ENCODE measurements around the gene RELB. TPM values are rescaled to one million over a fixed set of nuclear protein-coding genes. Genes with fewer than 3 reads are reported as not detected.

RELB gene
- total and polyA plus RNA-seq, 9 of the 15 experiments (the other 6 are each of a cell fraction or from before 2014, with no cell fraction given): 0.15 to 1.1 (median 0.28) TPM; not detected in 2

DNA sequence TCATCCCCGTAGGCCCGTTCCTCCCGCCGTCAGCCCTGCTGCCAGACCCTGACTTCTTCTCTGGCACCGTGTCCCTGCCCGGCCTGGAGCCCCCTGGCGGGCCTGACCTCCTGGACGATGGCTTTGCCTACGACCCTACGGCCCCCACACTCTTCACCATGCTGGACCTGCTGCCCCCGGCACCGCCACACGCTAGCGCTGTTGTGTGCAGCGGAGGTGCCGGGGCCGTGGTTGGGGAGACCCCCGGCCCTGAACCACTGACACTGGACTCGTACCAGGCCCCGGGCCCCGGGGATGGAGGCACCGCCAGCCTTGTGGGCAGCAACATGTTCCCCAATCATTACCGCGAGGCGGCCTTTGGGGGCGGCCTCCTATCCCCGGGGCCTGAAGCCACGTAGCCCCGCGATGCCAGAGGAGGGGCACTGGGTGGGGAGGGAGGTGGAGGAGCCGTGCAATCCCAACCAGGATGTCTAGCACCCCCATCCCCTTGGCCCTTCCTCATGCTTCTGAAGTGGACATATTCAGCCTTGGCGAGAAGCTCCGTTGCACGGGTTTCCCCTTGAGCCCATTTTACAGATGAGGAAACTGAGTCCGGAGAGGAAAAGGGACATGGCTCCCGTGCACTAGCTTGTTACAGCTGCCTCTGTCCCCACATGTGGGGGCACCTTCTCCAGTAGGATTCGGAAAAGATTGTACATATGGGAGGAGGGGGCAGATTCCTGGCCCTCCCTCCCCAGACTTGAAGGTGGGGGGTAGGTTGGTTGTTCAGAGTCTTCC lies 36.3 kb downstream of the RELB start (continued):
- TF ChIP-seq, protein P1, sequence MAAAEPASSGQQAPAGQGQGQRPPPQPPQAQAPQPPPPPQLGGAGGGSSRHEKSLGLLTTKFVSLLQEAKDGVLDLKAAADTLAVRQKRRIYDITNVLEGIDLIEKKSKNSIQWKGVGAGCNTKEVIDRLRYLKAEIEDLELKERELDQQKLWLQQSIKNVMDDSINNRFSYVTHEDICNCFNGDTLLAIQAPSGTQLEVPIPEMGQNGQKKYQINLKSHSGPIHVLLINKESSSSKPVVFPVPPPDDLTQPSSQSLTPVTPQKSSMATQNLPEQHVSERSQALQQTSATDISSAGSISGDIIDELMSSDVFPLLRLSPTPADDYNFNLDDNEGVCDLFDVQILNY (CRISPR knock-in tag; IDR thresholded peaks at IDR 0.05): no peak
- TF ChIP-seq MCM7 (IDR thresholded peaks at IDR 0.05) (no peak), CBX1 (IDR thresholded peaks at IDR 0.05; ENCODE audit: low read depth) (peak; percentile 96), DMBX1 (CRISPR knock-in tag; IDR thresholded peaks at IDR 0.05; ENCODE audit: borderline replicate concordance) (no peak), ZFX (CRISPR knock-in tag; IDR thresholded peaks at IDR 0.05) (peak; percentile 25; the same call in 1 of the 2 replicates), BCOR (IDR thresholded peaks at IDR 0.05) (peak; percentile 98), RBM25 (IDR thresholded peaks at IDR 0.05; ENCODE audit: low read depth, low read length, severe bottlenecking) (peak; percentile 92), SP1 (CRISPR knock-in tag; IDR thresholded peaks at IDR 0.05) (no peak), HDAC2 (IDR thresholded peaks at IDR 0.05) (peak; percentile 92), HDAC1 (IDR thresholded peaks at IDR 0.05) (peak in 1 of 2 experiments; percentile 33; a peak in 1 of 4 replicates), CBX3 (IDR thresholded peaks at IDR 0.05; ENCODE audit: borderline replicate concordance in 1 of 2, low read length in 2 of 2) (peak in 1 of 2 experiments; percentile 56; a peak in 1 of 3 replicates)
- TF ChIP-seq, protein P2, sequence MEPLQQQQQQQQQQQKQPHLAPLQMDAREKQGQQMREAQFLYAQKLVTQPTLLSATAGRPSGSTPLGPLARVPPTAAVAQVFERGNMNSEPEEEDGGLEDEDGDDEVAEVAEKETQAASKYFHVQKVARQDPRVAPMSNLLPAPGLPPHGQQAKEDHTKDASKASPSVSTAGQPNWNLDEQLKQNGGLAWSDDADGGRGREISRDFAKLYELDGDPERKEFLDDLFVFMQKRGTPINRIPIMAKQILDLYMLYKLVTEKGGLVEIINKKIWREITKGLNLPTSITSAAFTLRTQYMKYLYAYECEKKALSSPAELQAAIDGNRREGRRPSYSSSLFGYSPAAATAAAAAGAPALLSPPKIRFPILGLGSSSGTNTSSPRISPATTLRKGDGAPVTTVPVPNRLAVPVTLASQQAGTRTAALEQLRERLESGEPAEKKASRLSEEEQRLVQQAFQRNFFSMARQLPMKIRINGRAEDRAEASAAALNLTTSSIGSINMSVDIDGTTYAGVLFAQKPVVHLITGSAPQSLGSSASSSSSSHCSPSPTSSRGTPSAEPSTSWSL (CRISPR knock-in tag; IDR thresholded peaks at IDR 0.05; ENCODE audit: borderline replicate concordance): no peak
- TF ChIP-seq, protein P3, sequence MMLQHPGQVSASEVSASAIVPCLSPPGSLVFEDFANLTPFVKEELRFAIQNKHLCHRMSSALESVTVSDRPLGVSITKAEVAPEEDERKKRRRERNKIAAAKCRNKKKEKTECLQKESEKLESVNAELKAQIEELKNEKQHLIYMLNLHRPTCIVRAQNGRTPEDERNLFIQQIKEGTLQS (IDR thresholded peaks at IDR 0.05): no peak
- TF ChIP-seq, protein P3 (CRISPR knock-in tag; conservative IDR thresholded peaks at IDR 0.05): no peak
- TF ChIP-seq, protein P4, sequence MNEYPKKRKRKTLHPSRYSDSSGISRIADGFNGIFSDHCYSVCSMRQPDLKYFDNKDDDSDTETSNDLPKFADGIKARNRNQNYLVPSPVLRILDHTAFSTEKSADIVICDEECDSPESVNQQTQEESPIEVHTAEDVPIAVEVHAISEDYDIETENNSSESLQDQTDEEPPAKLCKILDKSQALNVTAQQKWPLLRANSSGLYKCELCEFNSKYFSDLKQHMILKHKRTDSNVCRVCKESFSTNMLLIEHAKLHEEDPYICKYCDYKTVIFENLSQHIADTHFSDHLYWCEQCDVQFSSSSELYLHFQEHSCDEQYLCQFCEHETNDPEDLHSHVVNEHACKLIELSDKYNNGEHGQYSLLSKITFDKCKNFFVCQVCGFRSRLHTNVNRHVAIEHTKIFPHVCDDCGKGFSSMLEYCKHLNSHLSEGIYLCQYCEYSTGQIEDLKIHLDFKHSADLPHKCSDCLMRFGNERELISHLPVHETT (CRISPR knock-in tag; conservative IDR thresholded peaks at IDR 0.05 in 1 of 2, IDR thresholded peaks at IDR 0.05 in 1 of 2): no peak
- TF ChIP-seq, protein P5, sequence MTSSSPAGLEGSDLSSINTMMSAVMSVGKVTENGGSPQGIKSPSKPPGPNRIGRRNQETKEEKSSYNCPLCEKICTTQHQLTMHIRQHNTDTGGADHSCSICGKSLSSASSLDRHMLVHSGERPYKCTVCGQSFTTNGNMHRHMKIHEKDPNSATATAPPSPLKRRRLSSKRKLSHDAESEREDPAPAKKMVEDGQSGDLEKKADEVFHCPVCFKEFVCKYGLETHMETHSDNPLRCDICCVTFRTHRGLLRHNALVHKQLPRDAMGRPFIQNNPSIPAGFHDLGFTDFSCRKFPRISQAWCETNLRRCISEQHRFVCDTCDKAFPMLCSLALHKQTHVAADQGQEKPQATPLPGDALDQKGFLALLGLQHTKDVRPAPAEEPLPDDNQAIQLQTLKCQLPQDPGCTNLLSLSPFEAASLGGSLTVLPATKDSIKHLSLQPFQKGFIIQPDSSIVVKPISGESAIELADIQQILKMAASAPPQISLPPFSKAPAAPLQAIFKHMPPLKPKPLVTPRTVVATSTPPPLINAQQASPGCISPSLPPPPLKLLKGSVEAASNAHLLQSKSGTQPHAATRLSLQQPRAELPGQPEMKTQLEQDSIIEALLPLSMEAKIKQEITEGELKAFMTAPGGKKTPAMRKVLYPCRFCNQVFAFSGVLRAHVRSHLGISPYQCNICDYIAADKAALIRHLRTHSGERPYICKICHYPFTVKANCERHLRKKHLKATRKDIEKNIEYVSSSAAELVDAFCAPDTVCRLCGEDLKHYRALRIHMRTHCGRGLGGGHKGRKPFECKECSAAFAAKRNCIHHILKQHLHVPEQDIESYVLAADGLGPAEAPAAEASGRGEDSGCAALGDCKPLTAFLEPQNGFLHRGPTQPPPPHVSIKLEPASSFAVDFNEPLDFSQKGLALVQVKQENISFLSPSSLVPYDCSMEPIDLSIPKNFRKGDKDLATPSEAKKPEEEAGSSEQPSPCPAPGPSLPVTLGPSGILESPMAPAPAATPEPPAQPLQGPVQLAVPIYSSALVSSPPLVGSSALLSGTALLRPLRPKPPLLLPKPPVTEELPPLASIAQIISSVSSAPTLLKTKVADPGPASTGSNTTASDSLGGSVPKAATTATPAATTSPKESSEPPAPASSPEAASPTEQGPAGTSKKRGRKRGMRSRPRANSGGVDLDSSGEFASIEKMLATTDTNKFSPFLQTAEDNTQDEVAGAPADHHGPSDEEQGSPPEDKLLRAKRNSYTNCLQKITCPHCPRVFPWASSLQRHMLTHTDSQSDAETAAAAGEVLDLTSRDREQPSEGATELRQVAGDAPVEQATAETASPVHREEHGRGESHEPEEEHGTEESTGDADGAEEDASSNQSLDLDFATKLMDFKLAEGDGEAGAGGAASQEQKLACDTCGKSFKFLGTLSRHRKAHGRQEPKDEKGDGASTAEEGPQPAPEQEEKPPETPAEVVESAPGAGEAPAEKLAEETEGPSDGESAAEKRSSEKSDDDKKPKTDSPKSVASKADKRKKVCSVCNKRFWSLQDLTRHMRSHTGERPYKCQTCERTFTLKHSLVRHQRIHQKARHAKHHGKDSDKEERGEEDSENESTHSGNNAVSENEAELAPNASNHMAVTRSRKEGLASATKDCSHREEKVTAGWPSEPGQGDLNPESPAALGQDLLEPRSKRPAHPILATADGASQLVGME (CRISPR knock-in tag; IDR thresholded peaks at IDR 0.05): no peak

Measured in K562 (cell line).